ENCODE measurements around the gene THAP4. TPM values are rescaled to one million over a fixed set of nuclear protein-coding genes. Genes with fewer than 3 reads are reported as not detected.

Gene THAP4
- polyA plus RNA-seq, 3 donors = 15.1 to 25.9 (median 16.3) TPM

DNA sequence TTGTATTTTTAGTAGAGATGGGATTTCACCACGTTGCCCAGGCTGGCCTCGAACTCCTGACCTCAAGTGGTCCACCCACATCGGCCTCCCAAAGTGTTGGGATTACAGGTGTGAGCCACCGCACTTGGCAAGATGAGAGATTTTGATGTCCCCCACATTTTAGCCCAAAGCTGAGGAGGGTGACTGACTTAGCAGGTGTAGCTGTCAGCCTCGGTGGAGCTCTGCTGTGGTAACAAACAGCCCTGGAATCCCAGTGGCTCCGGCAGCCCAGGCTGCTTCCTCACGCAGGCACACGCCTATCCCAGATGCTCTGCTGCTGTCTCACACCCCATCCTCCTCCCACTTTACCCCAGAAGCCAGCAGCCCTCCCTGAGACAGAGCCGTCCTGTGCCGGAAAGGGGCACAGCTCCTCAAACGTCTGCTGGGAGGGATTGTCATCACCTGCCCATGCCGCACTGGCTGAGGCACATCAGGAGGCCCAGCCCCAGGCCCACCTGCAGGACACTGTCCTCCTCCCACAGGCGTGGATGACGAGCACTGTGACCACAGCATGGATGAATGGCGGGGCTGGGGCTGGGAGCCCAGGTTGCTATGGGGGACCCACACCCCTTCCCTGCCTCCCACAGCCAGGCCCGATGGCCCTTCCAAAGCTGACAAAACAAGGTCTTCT is 89.0 kb downstream of the THAP4 start:
- 88% methylated on average over 14 of the region's 16 CpGs for WGBS (ENCODE audit: insufficient coverage)
- H3K9me3 ChIP-seq (replicated peaks in 1 of 2; ENCODE audit: control insufficient read depth in 1 of 2, insufficient read depth in 1 of 2, low read length in 2 of 2) = no peaks in the 10 kb centered on the region
- no peak overlapping the region for H3K4me2 ChIP-seq (replicated peaks; ENCODE audit: extremely low read depth, low read length, poor library complexity, severe bottlenecking)
- Mint-ChIP-seq H3K36me3 (no peaks in the 10 kb centered on the region), H3K27me3 (ENCODE audit: low read depth in 3 of 3) (peaks cover 13 to 31% (median 22%) of the 10 kb centered on the region in 3 donors), H3K27ac (no peak overlapping the region), H3K4me1 (no peaks in the 10 kb centered on the region), H3K9me3 (no peaks in the 10 kb centered on the region), H3K4me3 (peak overlapping the region in 1 of 2 donors; percentile 43)
- no peak overlapping the region for H3K9ac ChIP-seq (ENCODE audit: insufficient read depth, low read length, poor library complexity, severe bottlenecking)
- no peaks in the 10 kb centered on the region for H3K4me1 ChIP-seq (ENCODE audit: control insufficient read depth in 1 of 2, insufficient read depth in 2 of 2, low read length in 2 of 2)
- no peak for DNase-seq
- H3K27ac ChIP-seq (ENCODE audit: low read depth in 1 of 2, low read length in 2 of 2) = no peak overlapping the region
- H4K20me1 ChIP-seq (ENCODE audit: insufficient read depth, low read length) = no peaks in the 10 kb centered on the region
- TF ChIP-seq, protein P1, sequence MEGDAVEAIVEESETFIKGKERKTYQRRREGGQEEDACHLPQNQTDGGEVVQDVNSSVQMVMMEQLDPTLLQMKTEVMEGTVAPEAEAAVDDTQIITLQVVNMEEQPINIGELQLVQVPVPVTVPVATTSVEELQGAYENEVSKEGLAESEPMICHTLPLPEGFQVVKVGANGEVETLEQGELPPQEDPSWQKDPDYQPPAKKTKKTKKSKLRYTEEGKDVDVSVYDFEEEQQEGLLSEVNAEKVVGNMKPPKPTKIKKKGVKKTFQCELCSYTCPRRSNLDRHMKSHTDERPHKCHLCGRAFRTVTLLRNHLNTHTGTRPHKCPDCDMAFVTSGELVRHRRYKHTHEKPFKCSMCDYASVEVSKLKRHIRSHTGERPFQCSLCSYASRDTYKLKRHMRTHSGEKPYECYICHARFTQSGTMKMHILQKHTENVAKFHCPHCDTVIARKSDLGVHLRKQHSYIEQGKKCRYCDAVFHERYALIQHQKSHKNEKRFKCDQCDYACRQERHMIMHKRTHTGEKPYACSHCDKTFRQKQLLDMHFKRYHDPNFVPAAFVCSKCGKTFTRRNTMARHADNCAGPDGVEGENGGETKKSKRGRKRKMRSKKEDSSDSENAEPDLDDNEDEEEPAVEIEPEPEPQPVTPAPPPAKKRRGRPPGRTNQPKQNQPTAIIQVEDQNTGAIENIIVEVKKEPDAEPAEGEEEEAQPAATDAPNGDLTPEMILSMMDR (IDR thresholded peaks at IDR 0.05) = no peak
- H3K79me2 ChIP-seq (ENCODE audit: insufficient read depth, low read length) = no peaks in the 10 kb centered on the region
- no peaks in the 10 kb centered on the region for H3K36me3 ChIP-seq (replicated peaks in 1 of 2; ENCODE audit: control insufficient read depth in 1 of 2, insufficient read depth in 2 of 2, low read length in 2 of 2)
- H2AFZ ChIP-seq (ENCODE audit: insufficient read depth, low read depth, low read length, poor library complexity, severe bottlenecking) = no peak overlapping the region
- peaks cover 5 to 22% of the 10 kb centered on the region in 2 donors for H3K27me3 ChIP-seq (ENCODE audit: control insufficient read depth in 2 of 2, insufficient read depth in 2 of 2, low read length in 2 of 2)
- no peak overlapping the region for H3K4me3 ChIP-seq (replicated peaks in 1 of 3; ENCODE audit: low read depth in 2 of 3, low read length in 3 of 3)
- intact Hi-C loops (cut with micrococcal nuclease) = no loop called here

DNA sequence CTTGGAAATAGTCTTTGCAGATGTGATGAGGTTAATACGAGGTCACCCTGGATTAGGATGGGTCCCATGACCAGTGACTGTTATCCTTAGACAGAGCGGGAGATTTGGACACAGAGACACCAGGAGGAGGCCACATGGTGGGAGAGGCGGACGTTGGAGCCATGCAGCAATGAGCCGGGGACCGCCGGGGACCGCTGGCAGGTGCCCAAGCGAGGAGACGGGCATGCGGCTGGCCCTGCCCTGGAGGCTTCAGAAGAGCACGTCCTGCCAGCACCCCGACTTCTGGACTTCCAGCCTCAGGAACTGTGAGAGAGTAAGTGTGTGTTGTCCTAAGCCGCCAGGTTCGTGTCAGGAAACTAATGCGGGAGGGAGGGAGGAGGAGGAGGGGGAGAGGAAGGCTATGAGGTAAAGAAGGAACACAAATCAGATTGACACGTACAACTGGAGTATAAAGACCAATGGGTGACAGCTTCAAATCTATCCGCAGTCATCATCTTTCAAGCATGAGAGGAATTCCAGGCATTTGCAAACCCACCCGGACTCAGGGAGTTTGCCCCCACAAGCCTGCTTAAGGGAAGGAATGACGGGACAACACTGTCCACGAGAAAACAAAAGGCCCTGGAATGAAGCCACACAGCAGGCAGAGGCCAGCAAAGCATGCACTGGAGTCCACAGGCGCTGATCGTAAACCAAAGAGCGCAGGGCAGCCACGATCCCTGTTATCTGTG is 90.0 kb downstream of the THAP4 start:
- Mint-ChIP-seq H3K4me1 (no peaks in the 10 kb centered on the region), H3K9me3 (peaks cover 0 to 2% (median 0%) of the 10 kb centered on the region in 7 donors), H3K4me3 (peak overlapping the region in 1 of 2 donors; percentile 43), H3K27me3 (ENCODE audit: low read depth in 3 of 3) (peaks cover 22 to 35% (median 26%) of the 10 kb centered on the region in 3 donors), H3K36me3 (no peaks in the 10 kb centered on the region), H3K27ac (no peak overlapping the region)
- H3K79me2 ChIP-seq (ENCODE audit: insufficient read depth, low read length) = no peaks in the 10 kb centered on the region
- no peaks in the 10 kb centered on the region for H3K9me3 ChIP-seq (replicated peaks in 1 of 2; ENCODE audit: control insufficient read depth in 1 of 2, insufficient read depth in 1 of 2, low read length in 2 of 2)
- H3K27me3 ChIP-seq (ENCODE audit: control insufficient read depth in 2 of 2, insufficient read depth in 2 of 2, low read length in 2 of 2) = peaks cover 5 to 30% of the 10 kb centered on the region in 2 donors
- H3K9ac ChIP-seq (ENCODE audit: insufficient read depth, low read length, poor library complexity, severe bottlenecking) = no peak overlapping the region
- H3K4me2 ChIP-seq (replicated peaks; ENCODE audit: extremely low read depth, low read length, poor library complexity, severe bottlenecking) = no peak overlapping the region
- WGBS (ENCODE audit: insufficient coverage) = 60% methylated on average over 18 of the region's 25 CpGs
- no peaks in the 10 kb centered on the region for H4K20me1 ChIP-seq (ENCODE audit: insufficient read depth, low read length)
- TF ChIP-seq, protein P1 (IDR thresholded peaks at IDR 0.05) = no peak
- no peak overlapping the region for H2AFZ ChIP-seq (ENCODE audit: insufficient read depth, low read depth, low read length, poor library complexity, severe bottlenecking)
- H3K4me1 ChIP-seq (ENCODE audit: control insufficient read depth in 1 of 2, insufficient read depth in 2 of 2, low read length in 2 of 2) = no peaks in the 10 kb centered on the region
- H3K4me3 ChIP-seq (replicated peaks in 1 of 3; ENCODE audit: low read depth in 2 of 3, low read length in 3 of 3) = no peak overlapping the region
- intact Hi-C loops (cut with micrococcal nuclease) = no loop called here
- H3K36me3 ChIP-seq (replicated peaks in 1 of 2; ENCODE audit: control insufficient read depth in 1 of 2, insufficient read depth in 2 of 2, low read length in 2 of 2) = no peaks in the 10 kb centered on the region
- DNase-seq = no peak
- H3K27ac ChIP-seq (ENCODE audit: low read depth in 1 of 2, low read length in 2 of 2) = no peak overlapping the region

All from CD14-positive monocyte (primary cell).